Breast epithelium (tissue), 4 donors: Measurements from ENCODE around the gene ADCY5. TPM values are rescaled to one million over a fixed set of nuclear protein-coding genes. Genes with fewer than 3 reads are reported as not detected.

Experiments
- DNase-seq, 2 donors: peaks; one replicate each; pipeline ENCODE4 v3.0.0-alpha.2; 2019; ENCODE audit warnings: low spot score in 2 of 2
- H3K27ac ChIP-seq, 2 donors: fragments of 200-600 bp; sonication (generic) in 1 of 2; one replicate each; pipeline ENCODE4 v1.5.1; 2016 to 2019; ENCODE audit warnings: mild to moderate bottlenecking in 1 of 2
- H3K27me3 ChIP-seq, 2 donors: fragments of 200-600 bp; sonication (generic) in 1 of 2; one replicate each; pipeline versions ENCODE4 v1.5.1 to v1.6.0; 2017 to 2019; ENCODE audit warnings: control low read depth in 1 of 2, mild to moderate bottlenecking in 1 of 2
- H3K36me3 ChIP-seq: fragments of 200-600 bp; one replicate; pipeline ENCODE4 v1.5.1; 2019
- H3K4me1 ChIP-seq, 2 donors: fragments of 200-600 bp; sonication (generic); one replicate each; pipeline ENCODE4 v1.5.1; 2016 to 2019; ENCODE audit warnings: control low read depth in 1 of 2
- H3K4me3 ChIP-seq, 3 donors: fragments of 200-600 bp; sonication (generic); 1 replicate in 2 of 3; 2 replicates in 1 of 3; pipeline ENCODE4 v1.5.1; 2016 to 2019; ENCODE audit warnings: mild to moderate bottlenecking in 3 of 3, moderate library complexity in 2 of 3
- H3K9me3 ChIP-seq, 2 donors: fragments of 200-600 bp; sonication (generic) in 1 of 2; one replicate each; pipeline ENCODE4 v1.5.1; 2016 to 2019; ENCODE audit warnings: control low read depth in 1 of 2
- CTCF ChIP-seq, 3 donors: fragments of 450-650 bp; IDR thresholded peaks; one replicate each; pipeline ENCODE4 v1.5.1; 2016 to 2017; ENCODE audit warnings: antibody characterized with exemption in 3 of 3, mild to moderate bottlenecking in 3 of 3, moderate library complexity in 3 of 3
- POLR2A ChIP-seq: fragments of 450-650 bp; IDR thresholded peaks from one replicate; pipeline ENCODE4 v1.6.1; 2016; ENCODE audit warnings: antibody characterized with exemption, mild to moderate bottlenecking, moderate library complexity
- POLR2AphosphoS5 ChIP-seq, 3 donors: sonication (generic); formaldehyde crosslinking; IDR thresholded peaks; one replicate each; pipeline ENCODE4 v1.6.1; 2017; ENCODE audit warnings: antibody characterized with exemption in 3 of 3
- intact Hi-C: fragments of 100-400 bp; cut with DNase I; formaldehyde crosslinking; loops from one replicate; pipeline ENCODE4 v1.15.1; 2023; ENCODE audit warnings: low total_unique reads
- total RNA-seq, 3 donors: library from RNA; depleted of rRNA; stranded (reverse); fragments of >200 nt; gene quantifications; one replicate each; pipeline ENCODE4 v1.1.0, GENCODE V29; 2016

Gene ADCY5
- total RNA-seq, 3 donors from 2014 or later: 10.1 to 32.5 (median 11.5) TPM

GRCh38 chr3:123385001-123385401, 63.9 kb downstream of the ADCY5 start:
- TF ChIP-seq POLR2AphosphoS5 (IDR thresholded peaks at IDR 0.05) (no peak), POLR2A (no peak), CTCF (IDR thresholded peaks at IDR 0.05) (no peak)
- Histone ChIP-seq H3K4me3 (no peak overlapping the region), H3K4me1 (no peaks in the 10 kb centered on the region), H3K27me3 (no peaks in the 10 kb centered on the region), H3K36me3 (no peaks in the 10 kb centered on the region), H3K9me3 (no peaks in the 10 kb centered on the region), H3K27ac (no peak overlapping the region)
- DNase-seq: peak in 1 of 2 donors; percentile 51
- intact Hi-C loops: no loop called here

GRCh38 chr3:123384256-123384655, 64.6 kb downstream of the ADCY5 start:
- DNase-seq: no peak

GRCh38 chr3:123383091-123384053, 65.5 kb downstream of the ADCY5 start:
- intact Hi-C loops: no loop called here
- no peaks in the 10 kb centered on the region for H3K9me3 ChIP-seq
- no peak overlapping the region for H3K4me3 ChIP-seq
- no peaks in the 10 kb centered on the region for H3K4me1 ChIP-seq
- no peak for DNase-seq
- peak overlapping the region in 1 of 2 donors; percentile 7 for H3K27ac ChIP-seq
- no peaks in the 10 kb centered on the region for H3K36me3 ChIP-seq
- TF ChIP-seq POLR2A (no peak), POLR2AphosphoS5 (IDR thresholded peaks at IDR 0.05) (no peak), CTCF (IDR thresholded peaks at IDR 0.05) (no peak)
- no peaks in the 10 kb centered on the region for H3K27me3 ChIP-seq

More at GRCh38 chr3:123384256-123384655, 64.6 kb downstream of the ADCY5 start:
- H3K27ac ChIP-seq: no peak overlapping the region
- no peak for TF ChIP-seq POLR2AphosphoS5 (IDR thresholded peaks at IDR 0.05)
- no peak for TF ChIP-seq CTCF (IDR thresholded peaks at IDR 0.05)
- TF ChIP-seq POLR2A: no peak
- H3K4me1 ChIP-seq: no peaks in the 10 kb centered on the region
- H3K4me3 ChIP-seq: no peak overlapping the region
- intact Hi-C loops: no loop called here
- no peaks in the 10 kb centered on the region for H3K27me3 ChIP-seq
- H3K9me3 ChIP-seq: no peaks in the 10 kb centered on the region
- no peaks in the 10 kb centered on the region for H3K36me3 ChIP-seq

- no peak overlapping the region for H3K27ac ChIP-seq
- no peak overlapping the region for H3K4me3 ChIP-seq
- no peak for TF ChIP-seq POLR2A
- no peak for TF ChIP-seq CTCF (IDR thresholded peaks at IDR 0.05)
- TF ChIP-seq POLR2AphosphoS5 (IDR thresholded peaks at IDR 0.05): no peak
- intact Hi-C loops: no loop called here
- no peaks in the 10 kb centered on the region for H3K27me3 ChIP-seq
- H3K4me1 ChIP-seq: no peaks in the 10 kb centered on the region
- DNase-seq: no peak
- H3K36me3 ChIP-seq: no peaks in the 10 kb centered on the region
- H3K9me3 ChIP-seq: no peaks in the 10 kb centered on the region
Measured at GRCh38 chr3:123380261-123380660, 68.6 kb downstream of the ADCY5 start.

- Histone ChIP-seq H3K4me3 (no peak overlapping the region), H3K36me3 (no peaks in the 10 kb centered on the region), H3K27me3 (no peaks in the 10 kb centered on the region), H3K4me1 (no peaks in the 10 kb centered on the region), H3K27ac (no peak overlapping the region), H3K9me3 (no peaks in the 10 kb centered on the region)
- no peak for TF ChIP-seq CTCF (IDR thresholded peaks at IDR 0.05)
- no peak for TF ChIP-seq POLR2A
- no peak for TF ChIP-seq POLR2AphosphoS5 (IDR thresholded peaks at IDR 0.05)
- intact Hi-C loops: no loop called here
- DNase-seq: peak in 1 of 2 donors; percentile 42
Measured at GRCh38 chr3:123379041-123379830, 69.7 kb downstream of the ADCY5 start.
